ENCODE data around the gene GFRA4.

The GFRA4 gene

GRCh38 chr20:3673221-3674070, 10.2 kb upstream of the GFRA4 start:
- no peak for DNase-seq

- no peak for DNase-seq
Observed at GRCh38 chr20:3672547-3673171, 9.5 kb upstream of the GFRA4 start.

- no peak for DNase-seq
Observed at GRCh38 chr20:3671986-3672546, 8.9 kb upstream of the GFRA4 start.

GRCh38 chr20:3670945-3671344, 7.7 kb upstream of the GFRA4 start:
- no peak for DNase-seq

- no peak for DNase-seq
Observed at GRCh38 chr20:3670511-3670910, 7.3 kb upstream of the GFRA4 start.

GRCh38 chr20:3669710-3670367, 6.6 kb upstream of the GFRA4 start:
- no peak for DNase-seq

GRCh38 chr20:3667434-3668037, 4.3 kb upstream of the GFRA4 start:
- DNase-seq, result no peak

- DNase-seq, result no peak
Observed at GRCh38 chr20:3663858-3664257, 659 bp upstream of the GFRA4 start.

GRCh38 chr20:3661814-3662665, 1.2 kb downstream of the GFRA4 start:
- no peak for DNase-seq

- DNase-seq, result no peak
Observed at GRCh38 chr20:3661060-3661813, 2.0 kb downstream of the GFRA4 start.

GRCh38 chr20:3660262-3661059, 2.7 kb downstream of the GFRA4 start:
- no peak for DNase-seq

GRCh38 chr20:3659492-3660261, 3.5 kb downstream of the GFRA4 start:
- DNase-seq, result no peak

- no peak for DNase-seq
Observed at GRCh38 chr20:3658716-3659491, 4.3 kb downstream of the GFRA4 start.

GRCh38 chr20:3658019-3658715, 5.0 kb downstream of the GFRA4 start:
- no peak for DNase-seq

GRCh38 chr20:3655131-3655405, 8.1 kb downstream of the GFRA4 start:
- DNase-seq, result no peak

GRCh38 chr20:3654326-3655130, 8.7 kb downstream of the GFRA4 start:
- DNase-seq, result no peak

- DNase-seq, result no peak
Observed at GRCh38 chr20:3653921-3654320, 9.3 kb downstream of the GFRA4 start.
